GM12878 (cell line): ENCODE results near the gene TUBA4B. TPM values are rescaled to one million over a fixed set of nuclear protein-coding genes. Genes with fewer than 3 reads are reported as not detected.

Experiments
- BMI1 ChIP-seq: fragments of 450-650 bp; IDR thresholded peaks from 2 replicates; pipeline ENCODE4 v1.6.1; 2016; ENCODE audit warnings: mild to moderate bottlenecking, moderate library complexity, borderline replicate concordance
- FOS ChIP-seq: IDR thresholded peaks from 3 replicates; pipeline ENCODE4 v1.6.1; 2011; ENCODE audit warnings: borderline replicate concordance; ENCODE audit not compliant: insufficient read length; ENCODE audit errors: extremely low read depth
- HCFC1 ChIP-seq: fragments of 150-350 bp; IDR thresholded peaks from 2 replicates; pipeline ENCODE4 v1.6.1; 2014; ENCODE audit warnings: low read length
- IKZF1 ChIP-seq: fragments of 450-650 bp; conservative IDR thresholded peaks from 2 replicates; pipeline ENCODE4 v1.6.1; 2017; ENCODE audit warnings: antibody characterized with exemption, mild to moderate bottlenecking
- KLF5 ChIP-seq: fragments of 450-650 bp; IDR thresholded peaks from 2 replicates; pipeline ENCODE4 v1.6.1; 2014; ENCODE audit warnings: mild to moderate bottlenecking; ENCODE audit not compliant: partially characterized antibody
- MEF2A ChIP-seq: IDR thresholded peaks from 2 replicates; pipeline ENCODE4 v1.6.1; 2011; ENCODE audit warnings: low read depth, mild to moderate bottlenecking, low read length, moderate library complexity; ENCODE audit not compliant: insufficient read depth
- MXI1 ChIP-seq: fragments of 150-350 bp; IDR thresholded peaks from 2 replicates; pipeline ENCODE4 v1.6.1; 2011; ENCODE audit warnings: low read depth, mild to moderate bottlenecking, inconsistent platforms, low read length, improper control_type of control experiment
- MYC ChIP-seq: IDR thresholded peaks from 2 replicates; pipeline ENCODE4 v1.6.1; 2011; ENCODE audit warnings: mild to moderate bottlenecking, low read length, moderate library complexity, inconsistent platforms; ENCODE audit not compliant: insufficient read depth, insufficient replicate concordance, insufficient read length, severe bottlenecking
- SP1 ChIP-seq: IDR thresholded peaks from one replicate; pipeline ENCODE4 v1.6.1; 2011; ENCODE audit warnings: low read depth, low read length
- SPI1 ChIP-seq: IDR thresholded peaks from 2 replicates; pipeline ENCODE4 v1.6.1; 2011; ENCODE audit warnings: low read depth, mild to moderate bottlenecking, low read length, moderate library complexity, borderline replicate concordance; ENCODE audit not compliant: insufficient read depth
- TARDBP ChIP-seq: IDR thresholded peaks from 2 replicates; pipeline ENCODE4 v1.6.1; 2016; ENCODE audit warnings: borderline replicate concordance
- TCF3 ChIP-seq: IDR thresholded peaks from 2 replicates; pipeline ENCODE4 v1.6.1; 2012; ENCODE audit warnings: low read depth, mild to moderate bottlenecking, low read length, borderline replicate concordance; ENCODE audit not compliant: insufficient read depth
- ZNF207 ChIP-seq: fragments of 450-650 bp; IDR thresholded peaks from 2 replicates; pipeline ENCODE4 v1.6.1; 2014; ENCODE audit warnings: antibody characterized with exemption, mild to moderate bottlenecking, borderline replicate concordance
- polyA plus RNA-seq, 11 experiments: library from polyadenylated mRNA; depleted of rRNA in 4 of 11; unstranded in 6 of 11; stranded (reverse) in 5 of 11; fragments of >200 nt; fragmentation: Nextera tagmentation in 4 of 11; fragmentation: Illumina TruSeq in 1 of 11; extraction: Ambion mirVana in 4 of 11; extraction: Trizol in 1 of 11; gene quantifications; 1 replicate in 1 of 11; 2 replicates in 10 of 11; pipeline versions ENCODE4 v1.2.1 to v1.2.3, GENCODE V29; 2011 to 2016; ENCODE audit warnings: inconsistent platforms in 2 of 11, missing spikeins in 2 of 11, low read depth in 1 of 11
- total RNA-seq, 4 experiments: library from RNA; depleted of rRNA in 3 of 4; stranded (reverse); fragments of >200 nt in 3 of 4; fragmentation: Illumina TruSeq in 1 of 4; extraction: Trizol in 1 of 4; gene quantifications; 2 replicates each; pipeline versions ENCODE4 v1.2.1 to v1.2.3, GENCODE V29; 2013 to 2021
- TF ChIP-seq, protein P1 (sequence below): fragments of 450-650 bp; IDR thresholded peaks from 2 replicates; pipeline ENCODE4 v1.6.1; 2017; ENCODE audit warnings: mild to moderate bottlenecking, moderate library complexity
- TF ChIP-seq, protein P2 (sequence below): IDR thresholded peaks from 2 replicates; pipeline ENCODE4 v1.6.1; 2012; ENCODE audit warnings: mild to moderate bottlenecking, low read depth, low read length
- TF ChIP-seq, protein P3 (sequence below): fragments of 450-650 bp; IDR thresholded peaks from 2 replicates; pipeline ENCODE4 v1.6.1; 2016; ENCODE audit warnings: mild to moderate bottlenecking, moderate library complexity, borderline replicate concordance

The TUBA4B gene
- total and polyA plus RNA-seq, 10 of the 15 experiments (the other 5 are each of a cell fraction or from before 2014, with no cell fraction given) = 0.07 TPM; not detected in 9

- TF ChIP-seq SP1 = peak; percentile 68
- 0 out of 2 replicates have a peak, but pooled peaks have one; percentile 41 for TF ChIP-seq MXI1
- TF ChIP-seq, protein P1, sequence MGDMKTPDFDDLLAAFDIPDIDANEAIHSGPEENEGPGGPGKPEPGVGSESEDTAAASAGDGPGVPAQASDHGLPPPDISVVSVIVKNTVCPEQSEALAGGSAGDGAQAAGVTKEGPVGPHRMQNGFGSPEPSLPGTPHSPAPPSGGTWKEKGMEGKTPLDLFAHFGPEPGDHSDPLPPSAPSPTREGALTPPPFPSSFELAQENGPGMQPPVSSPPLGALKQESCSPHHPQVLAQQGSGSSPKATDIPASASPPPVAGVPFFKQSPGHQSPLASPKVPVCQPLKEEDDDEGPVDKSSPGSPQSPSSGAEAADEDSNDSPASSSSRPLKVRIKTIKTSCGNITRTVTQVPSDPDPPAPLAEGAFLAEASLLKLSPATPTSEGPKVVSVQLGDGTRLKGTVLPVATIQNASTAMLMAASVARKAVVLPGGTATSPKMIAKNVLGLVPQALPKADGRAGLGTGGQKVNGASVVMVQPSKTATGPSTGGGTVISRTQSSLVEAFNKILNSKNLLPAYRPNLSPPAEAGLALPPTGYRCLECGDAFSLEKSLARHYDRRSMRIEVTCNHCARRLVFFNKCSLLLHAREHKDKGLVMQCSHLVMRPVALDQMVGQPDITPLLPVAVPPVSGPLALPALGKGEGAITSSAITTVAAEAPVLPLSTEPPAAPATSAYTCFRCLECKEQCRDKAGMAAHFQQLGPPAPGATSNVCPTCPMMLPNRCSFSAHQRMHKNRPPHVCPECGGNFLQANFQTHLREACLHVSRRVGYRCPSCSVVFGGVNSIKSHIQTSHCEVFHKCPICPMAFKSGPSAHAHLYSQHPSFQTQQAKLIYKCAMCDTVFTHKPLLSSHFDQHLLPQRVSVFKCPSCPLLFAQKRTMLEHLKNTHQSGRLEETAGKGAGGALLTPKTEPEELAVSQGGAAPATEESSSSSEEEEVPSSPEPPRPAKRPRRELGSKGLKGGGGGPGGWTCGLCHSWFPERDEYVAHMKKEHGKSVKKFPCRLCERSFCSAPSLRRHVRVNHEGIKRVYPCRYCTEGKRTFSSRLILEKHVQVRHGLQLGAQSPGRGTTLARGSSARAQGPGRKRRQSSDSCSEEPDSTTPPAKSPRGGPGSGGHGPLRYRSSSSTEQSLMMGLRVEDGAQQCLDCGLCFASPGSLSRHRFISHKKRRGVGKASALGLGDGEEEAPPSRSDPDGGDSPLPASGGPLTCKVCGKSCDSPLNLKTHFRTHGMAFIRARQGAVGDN = peak; percentile 87
- TF ChIP-seq TARDBP = peak; percentile 53; the same call in 1 of the 2 replicates
- peak; percentile 27; the same call in 1 of the 2 replicates for TF ChIP-seq MEF2A
- TF ChIP-seq TCF3 = peak; percentile 69; the same call in 1 of the 2 replicates
- TF ChIP-seq BMI1 = no peak
- peak; percentile 91 for TF ChIP-seq MYC
- peak; percentile 84 for TF ChIP-seq IKZF1
- no peak for TF ChIP-seq KLF5
- TF ChIP-seq, protein P2, sequence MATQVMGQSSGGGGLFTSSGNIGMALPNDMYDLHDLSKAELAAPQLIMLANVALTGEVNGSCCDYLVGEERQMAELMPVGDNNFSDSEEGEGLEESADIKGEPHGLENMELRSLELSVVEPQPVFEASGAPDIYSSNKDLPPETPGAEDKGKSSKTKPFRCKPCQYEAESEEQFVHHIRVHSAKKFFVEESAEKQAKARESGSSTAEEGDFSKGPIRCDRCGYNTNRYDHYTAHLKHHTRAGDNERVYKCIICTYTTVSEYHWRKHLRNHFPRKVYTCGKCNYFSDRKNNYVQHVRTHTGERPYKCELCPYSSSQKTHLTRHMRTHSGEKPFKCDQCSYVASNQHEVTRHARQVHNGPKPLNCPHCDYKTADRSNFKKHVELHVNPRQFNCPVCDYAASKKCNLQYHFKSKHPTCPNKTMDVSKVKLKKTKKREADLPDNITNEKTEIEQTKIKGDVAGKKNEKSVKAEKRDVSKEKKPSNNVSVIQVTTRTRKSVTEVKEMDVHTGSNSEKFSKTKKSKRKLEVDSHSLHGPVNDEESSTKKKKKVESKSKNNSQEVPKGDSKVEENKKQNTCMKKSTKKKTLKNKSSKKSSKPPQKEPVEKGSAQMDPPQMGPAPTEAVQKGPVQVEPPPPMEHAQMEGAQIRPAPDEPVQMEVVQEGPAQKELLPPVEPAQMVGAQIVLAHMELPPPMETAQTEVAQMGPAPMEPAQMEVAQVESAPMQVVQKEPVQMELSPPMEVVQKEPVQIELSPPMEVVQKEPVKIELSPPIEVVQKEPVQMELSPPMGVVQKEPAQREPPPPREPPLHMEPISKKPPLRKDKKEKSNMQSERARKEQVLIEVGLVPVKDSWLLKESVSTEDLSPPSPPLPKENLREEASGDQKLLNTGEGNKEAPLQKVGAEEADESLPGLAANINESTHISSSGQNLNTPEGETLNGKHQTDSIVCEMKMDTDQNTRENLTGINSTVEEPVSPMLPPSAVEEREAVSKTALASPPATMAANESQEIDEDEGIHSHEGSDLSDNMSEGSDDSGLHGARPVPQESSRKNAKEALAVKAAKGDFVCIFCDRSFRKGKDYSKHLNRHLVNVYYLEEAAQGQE = no peak
- TF ChIP-seq SPI1 = peak; percentile 74
- TF ChIP-seq, protein P3, sequence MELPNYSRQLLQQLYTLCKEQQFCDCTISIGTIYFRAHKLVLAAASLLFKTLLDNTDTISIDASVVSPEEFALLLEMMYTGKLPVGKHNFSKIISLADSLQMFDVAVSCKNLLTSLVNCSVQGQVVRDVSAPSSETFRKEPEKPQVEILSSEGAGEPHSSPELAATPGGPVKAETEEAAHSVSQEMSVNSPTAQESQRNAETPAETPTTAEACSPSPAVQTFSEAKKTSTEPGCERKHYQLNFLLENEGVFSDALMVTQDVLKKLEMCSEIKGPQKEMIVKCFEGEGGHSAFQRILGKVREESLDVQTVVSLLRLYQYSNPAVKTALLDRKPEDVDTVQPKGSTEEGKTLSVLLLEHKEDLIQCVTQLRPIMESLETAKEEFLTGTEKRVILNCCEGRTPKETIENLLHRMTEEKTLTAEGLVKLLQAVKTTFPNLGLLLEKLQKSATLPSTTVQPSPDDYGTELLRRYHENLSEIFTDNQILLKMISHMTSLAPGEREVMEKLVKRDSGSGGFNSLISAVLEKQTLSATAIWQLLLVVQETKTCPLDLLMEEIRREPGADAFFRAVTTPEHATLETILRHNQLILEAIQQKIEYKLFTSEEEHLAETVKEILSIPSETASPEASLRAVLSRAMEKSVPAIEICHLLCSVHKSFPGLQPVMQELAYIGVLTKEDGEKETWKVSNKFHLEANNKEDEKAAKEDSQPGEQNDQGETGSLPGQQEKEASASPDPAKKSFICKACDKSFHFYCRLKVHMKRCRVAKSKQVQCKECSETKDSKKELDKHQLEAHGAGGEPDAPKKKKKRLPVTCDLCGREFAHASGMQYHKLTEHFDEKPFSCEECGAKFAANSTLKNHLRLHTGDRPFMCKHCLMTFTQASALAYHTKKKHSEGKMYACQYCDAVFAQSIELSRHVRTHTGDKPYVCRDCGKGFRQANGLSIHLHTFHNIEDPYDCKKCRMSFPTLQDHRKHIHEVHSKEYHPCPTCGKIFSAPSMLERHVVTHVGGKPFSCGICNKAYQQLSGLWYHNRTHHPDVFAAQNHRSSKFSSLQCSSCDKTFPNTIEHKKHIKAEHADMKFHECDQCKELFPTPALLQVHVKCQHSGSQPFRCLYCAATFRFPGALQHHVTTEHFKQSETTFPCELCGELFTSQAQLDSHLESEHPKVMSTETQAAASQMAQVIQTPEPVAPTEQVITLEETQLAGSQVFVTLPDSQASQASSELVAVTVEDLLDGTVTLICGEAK = 0 out of 2 replicates have a peak, but pooled peaks have one; percentile 14
- peak; percentile 39; the same call in 1 of the 2 replicates for TF ChIP-seq HCFC1
- TF ChIP-seq ZNF207 = 0 out of 2 replicates have a peak, but pooled peaks have one; percentile 74
- no peak for TF ChIP-seq FOS
These were observed 41.6 kb downstream of the TUBA4B start (continued) for GRCh38 chr2:219294356-219295351.
